ENCODE results near the gene HGD. TPM values are rescaled to one million over a fixed set of nuclear protein-coding genes. Genes with fewer than 3 reads are reported as not detected.

HGD gene
- total and polyA plus RNA-seq, 2 donors (not counting 1 experiment from before 2014, with no cell fraction given): 0.75 to 0.91 TPM

DNA sequence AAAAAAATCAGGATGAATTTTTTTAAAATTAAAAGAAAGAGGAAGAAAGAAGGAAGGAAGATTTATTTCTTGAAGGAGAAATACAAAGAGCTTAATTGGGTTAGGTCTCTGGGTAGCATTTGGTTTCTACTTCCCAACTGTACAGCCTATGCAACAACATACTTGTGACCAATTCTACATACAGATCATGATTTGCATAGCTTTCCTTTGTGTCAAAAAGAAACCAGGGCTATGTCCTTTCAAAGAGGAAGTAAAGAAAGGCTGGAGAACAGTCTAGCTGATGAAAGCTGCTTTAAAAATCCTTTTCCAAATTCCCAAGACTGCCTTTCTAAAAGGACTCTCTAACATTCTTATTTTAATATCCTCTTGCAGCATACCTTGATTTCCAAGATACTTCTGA lies 6.1 kb upstream of the HGD start:
- H3K27ac Mint-ChIP-seq: no peak overlapping the region
- H3K9me3 ChIP-seq (ENCODE audit: control extremely low read depth in 1 of 3, control insufficient read depth in 2 of 3, insufficient read depth in 1 of 3, low read length in 2 of 3): no peaks in the 10 kb centered on the region
- no peak overlapping the region for H3K4me3 ChIP-seq (ENCODE audit: control extremely low read depth in 1 of 5, extremely low read depth in 1 of 5, insufficient read depth in 1 of 5, low read depth in 2 of 5, low read length in 4 of 5)
- no peaks in the 10 kb centered on the region for H3K79me2 ChIP-seq (ENCODE audit: control insufficient read depth, insufficient read depth, low read length)
- H3K4me2 ChIP-seq (replicated peaks; ENCODE audit: low read depth, low read length, poor library complexity, severe bottlenecking): peak overlapping the region; percentile 59
- H3K27me3 Mint-ChIP-seq: no peaks in the 10 kb centered on the region
- no peaks in the 10 kb centered on the region for H3K9me3 Mint-ChIP-seq (ENCODE audit: insufficient read depth)
- peaks cover 0 to 4% of the 10 kb centered on the region in 2 experiments for H3K36me3 ChIP-seq (replicated peaks in 1 of 2; ENCODE audit: control extremely low read depth in 1 of 2, control insufficient read depth in 1 of 2, extremely low read depth in 1 of 2, insufficient read depth in 2 of 2, low read length in 1 of 2)
- no peaks in the 10 kb centered on the region for H3K27me3 ChIP-seq (replicated peaks in 1 of 4; ENCODE audit: control extremely low read depth in 1 of 4, control insufficient read depth in 3 of 4, insufficient read depth in 4 of 4, low read length in 3 of 4)
- ChIA-PET POLR2A (no interaction called here), CTCF (interaction anchor here (1.0 kb wide), 1 partner anchor 107 kb away, joined by 3 read pairs; no protein-coding TSS in a partner anchor)
- ATAC-seq (ENCODE audit: low read depth) (peak; percentile 67), DNase-seq (peak; percentile 51)
- peaks cover 8 to 12% of the 10 kb centered on the region in 2 donors for H3K4me1 ChIP-seq (ENCODE audit: control insufficient read depth in 2 of 2, insufficient read depth in 2 of 2, low read length in 2 of 2)
- H3K4me3 Mint-ChIP-seq: no peak overlapping the region
- H3K27ac ChIP-seq (ENCODE audit: low read length in 2 of 2): peak overlapping the region in 1 of 2 donors; percentile 3
- no peak overlapping the region for H2AFZ ChIP-seq (ENCODE audit: insufficient read depth, low read depth, low read length, poor library complexity, severe bottlenecking)
- H4K20me1 ChIP-seq (ENCODE audit: control insufficient read depth, insufficient read depth, low read length, poor library complexity, severe bottlenecking): no peaks in the 10 kb centered on the region
- intact Hi-C loops (cut with micrococcal nuclease): loop anchor here (2.0 kb wide), 1 partner anchor 55 kb away; the partner anchor contains the start of genes GTF2E1 and RABL3
- H3K4me1 Mint-ChIP-seq: peaks cover 20% of the 10 kb centered on the region
- H3K9ac ChIP-seq (ENCODE audit: low read length): no peak overlapping the region
- TF ChIP-seq EZH2 (IDR thresholded peaks at IDR 0.05; ENCODE audit: borderline replicate concordance, insufficient read depth, low read depth, low read length, poor library complexity, severe bottlenecking): no peak
- TF ChIP-seq, protein P1, sequence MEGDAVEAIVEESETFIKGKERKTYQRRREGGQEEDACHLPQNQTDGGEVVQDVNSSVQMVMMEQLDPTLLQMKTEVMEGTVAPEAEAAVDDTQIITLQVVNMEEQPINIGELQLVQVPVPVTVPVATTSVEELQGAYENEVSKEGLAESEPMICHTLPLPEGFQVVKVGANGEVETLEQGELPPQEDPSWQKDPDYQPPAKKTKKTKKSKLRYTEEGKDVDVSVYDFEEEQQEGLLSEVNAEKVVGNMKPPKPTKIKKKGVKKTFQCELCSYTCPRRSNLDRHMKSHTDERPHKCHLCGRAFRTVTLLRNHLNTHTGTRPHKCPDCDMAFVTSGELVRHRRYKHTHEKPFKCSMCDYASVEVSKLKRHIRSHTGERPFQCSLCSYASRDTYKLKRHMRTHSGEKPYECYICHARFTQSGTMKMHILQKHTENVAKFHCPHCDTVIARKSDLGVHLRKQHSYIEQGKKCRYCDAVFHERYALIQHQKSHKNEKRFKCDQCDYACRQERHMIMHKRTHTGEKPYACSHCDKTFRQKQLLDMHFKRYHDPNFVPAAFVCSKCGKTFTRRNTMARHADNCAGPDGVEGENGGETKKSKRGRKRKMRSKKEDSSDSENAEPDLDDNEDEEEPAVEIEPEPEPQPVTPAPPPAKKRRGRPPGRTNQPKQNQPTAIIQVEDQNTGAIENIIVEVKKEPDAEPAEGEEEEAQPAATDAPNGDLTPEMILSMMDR (IDR thresholded peaks at IDR 0.05): no peak

DNA sequence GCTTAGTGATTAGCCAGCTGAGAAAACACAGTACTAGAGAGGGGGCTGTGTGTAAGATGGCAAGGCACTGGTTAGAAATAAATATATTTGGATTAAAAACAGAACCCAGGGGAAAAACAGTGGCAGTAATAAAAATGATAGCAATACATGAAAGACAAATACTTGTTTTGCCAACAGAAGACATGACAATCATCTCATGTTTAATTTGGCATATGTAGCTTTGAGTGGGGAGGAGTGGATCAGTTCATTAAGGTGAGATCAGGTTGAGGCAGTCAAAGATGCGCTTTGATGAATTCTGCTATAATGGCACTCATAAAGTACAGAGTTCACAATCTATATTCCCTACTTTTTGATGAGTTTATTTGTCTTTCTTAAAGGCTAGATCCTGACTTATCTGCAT lies 3.4 kb upstream of the HGD start:
- CTCF ChIA-PET: no interaction called here
- no CpG with 5 or more reads among the region's 1 CpG for WGBS (ENCODE audit: insufficient coverage)
- H3K27ac Mint-ChIP-seq: no peak overlapping the region

More for the DNA sequence above, 3.4 kb upstream of the HGD start:
- Histone ChIP-seq H3K4me3 (ENCODE audit: control extremely low read depth in 1 of 5, extremely low read depth in 1 of 5, insufficient read depth in 1 of 5, low read depth in 2 of 5, low read length in 4 of 5) (no peak overlapping the region), H3K4me2 (replicated peaks; ENCODE audit: low read depth, low read length, poor library complexity, severe bottlenecking) (no peak overlapping the region), H3K27ac (ENCODE audit: low read length in 2 of 2) (no peak overlapping the region), H3K36me3 (replicated peaks in 1 of 2; ENCODE audit: control extremely low read depth in 1 of 2, control insufficient read depth in 1 of 2, extremely low read depth in 1 of 2, insufficient read depth in 2 of 2, low read length in 1 of 2) (no peaks in the 10 kb centered on the region), H3K4me1 (ENCODE audit: control insufficient read depth in 2 of 2, insufficient read depth in 2 of 2, low read length in 2 of 2) (peaks cover 8 to 12% of the 10 kb centered on the region in 2 donors), H3K9ac (ENCODE audit: low read length) (no peak overlapping the region), H3K9me3 (ENCODE audit: control extremely low read depth in 1 of 3, control insufficient read depth in 2 of 3, insufficient read depth in 1 of 3, low read length in 2 of 3) (no peaks in the 10 kb centered on the region), H3K79me2 (ENCODE audit: control insufficient read depth, insufficient read depth, low read length) (no peaks in the 10 kb centered on the region), H4K20me1 (ENCODE audit: control insufficient read depth, insufficient read depth, low read length, poor library complexity, severe bottlenecking) (no peaks in the 10 kb centered on the region), H3K27me3 (replicated peaks in 1 of 4; ENCODE audit: control extremely low read depth in 1 of 4, control insufficient read depth in 3 of 4, insufficient read depth in 4 of 4, low read length in 3 of 4) (no peaks in the 10 kb centered on the region), H2AFZ (ENCODE audit: insufficient read depth, low read depth, low read length, poor library complexity, severe bottlenecking) (no peak overlapping the region)
- POLR2A ChIA-PET: no interaction called here
- ATAC-seq (ENCODE audit: low read depth): no peak
- Mint-ChIP-seq H3K27me3 (no peaks in the 10 kb centered on the region), H3K9me3 (ENCODE audit: insufficient read depth) (no peaks in the 10 kb centered on the region), H3K4me3 (no peak overlapping the region), H3K4me1 (peaks cover 23% of the 10 kb centered on the region)
- no peak for DNase-seq
- TF ChIP-seq, protein P1 (IDR thresholded peaks at IDR 0.05): no peak
- no peak for TF ChIP-seq EZH2 (IDR thresholded peaks at IDR 0.05; ENCODE audit: borderline replicate concordance, insufficient read depth, low read depth, low read length, poor library complexity, severe bottlenecking)
- intact Hi-C loops (cut with micrococcal nuclease): no loop called here

Measured in B cell (primary cell).